Right kidney (tissue), 1 donor: ENCODE results near the gene SDC1.
A peak's percentile ranks its signal among the peaks of the same experiment; 100 is the strongest.

ENCODE experiments used
- DNase-seq: peaks from one replicate; pipeline ENCODE4 v3.0.0-alpha.2; 2016

The SDC1 gene

DNA sequence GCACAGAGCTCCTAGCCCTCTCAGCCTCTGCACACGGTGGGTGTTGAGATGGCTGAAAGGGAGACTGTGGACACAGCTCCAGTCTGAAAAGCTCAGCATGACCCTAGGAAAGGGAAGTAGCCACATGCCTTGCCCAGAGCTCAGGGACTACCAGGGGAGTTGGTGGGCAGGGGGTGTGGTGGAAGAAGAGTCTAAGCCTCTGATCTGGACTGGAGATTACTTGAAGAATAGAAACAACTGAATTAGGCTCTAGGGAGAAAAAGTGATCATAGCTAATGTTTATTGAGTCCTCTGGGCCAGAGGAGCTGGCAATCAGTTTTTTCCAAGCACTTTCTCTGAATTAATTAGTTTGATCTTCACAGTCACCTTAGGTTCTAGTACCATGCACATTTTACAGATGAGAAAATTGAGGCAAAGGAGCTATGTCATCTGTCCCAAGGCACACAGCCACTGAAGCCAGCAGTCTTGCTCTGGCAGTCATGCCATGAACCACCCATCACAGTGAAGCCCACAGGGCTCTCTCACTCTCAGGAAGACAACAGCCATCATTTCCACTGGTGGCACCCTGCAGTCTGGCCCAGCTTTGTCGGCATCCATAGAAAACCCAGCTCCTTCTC, 10.3 kb downstream of the SDC1 start:
- DNase-seq: no peak

DNA sequence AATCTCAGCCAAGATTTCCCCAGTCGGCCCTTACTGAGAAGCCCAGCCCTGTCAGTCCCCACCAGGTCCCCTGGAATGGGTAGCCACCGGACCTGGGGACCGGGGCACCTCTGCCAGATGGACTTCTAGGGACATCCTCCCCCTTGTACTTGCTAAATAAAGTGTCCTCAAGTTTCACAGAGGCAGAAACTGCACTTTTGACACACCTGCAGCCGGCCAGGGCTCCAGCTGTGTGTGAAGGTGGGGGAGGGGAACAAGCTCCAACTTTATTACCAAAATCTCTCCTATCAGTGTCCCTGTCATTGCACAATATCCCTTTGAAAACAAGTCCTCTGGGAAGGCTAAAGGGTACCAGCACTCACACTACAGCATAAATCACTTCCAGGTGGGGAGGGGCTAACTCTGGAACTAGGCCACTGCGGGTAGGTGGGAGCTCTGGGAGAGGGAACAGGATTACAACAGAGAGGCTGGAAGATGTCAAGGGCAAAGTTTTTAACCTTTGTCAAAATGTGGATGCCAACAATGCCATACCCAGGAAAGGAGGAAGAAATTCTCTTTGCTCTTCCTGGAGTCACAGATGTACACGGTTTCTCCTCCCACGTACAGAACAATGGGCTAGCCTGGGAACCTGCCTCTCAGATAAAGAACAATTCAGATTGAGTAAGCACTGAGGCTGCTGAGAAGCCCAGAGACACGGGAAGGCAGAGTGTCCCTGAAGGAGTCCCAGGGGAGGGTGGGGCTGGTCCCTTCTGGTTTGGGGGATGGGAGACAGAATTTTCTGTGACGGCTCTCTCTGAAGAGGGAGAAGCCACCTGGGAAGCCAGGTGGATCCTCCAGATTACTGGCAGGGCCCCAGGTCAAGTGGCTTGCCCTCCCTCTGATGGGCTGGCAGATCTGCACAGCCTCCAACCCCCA, 11.0 kb downstream of the SDC1 start:
- peak; percentile 36 for DNase-seq

GRCh38 chr2:20212871-20213503, 11.9 kb downstream of the SDC1 start:
- no peak for DNase-seq

DNA sequence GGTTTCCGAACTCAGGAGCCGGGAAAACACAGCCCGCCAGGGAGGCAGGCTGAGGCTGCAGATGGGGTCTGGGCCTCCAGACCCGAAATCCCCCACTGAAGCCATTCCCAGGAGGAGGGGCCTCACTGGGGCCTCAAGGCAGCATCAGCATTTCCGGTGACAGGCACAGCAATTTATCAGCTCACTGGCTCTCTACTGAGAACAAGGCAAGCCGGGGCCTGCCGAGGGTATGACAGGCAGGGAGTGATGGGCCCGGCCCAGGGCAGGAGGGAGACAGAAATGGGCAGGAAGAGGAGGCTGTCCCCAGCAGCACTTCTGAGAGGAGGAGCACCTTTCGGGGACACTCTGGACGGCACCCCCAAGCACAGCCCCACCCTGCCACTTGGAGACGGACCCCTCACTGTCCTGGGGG, 12.5 kb downstream of the SDC1 start:
- DNase-seq: no peak

DNA sequence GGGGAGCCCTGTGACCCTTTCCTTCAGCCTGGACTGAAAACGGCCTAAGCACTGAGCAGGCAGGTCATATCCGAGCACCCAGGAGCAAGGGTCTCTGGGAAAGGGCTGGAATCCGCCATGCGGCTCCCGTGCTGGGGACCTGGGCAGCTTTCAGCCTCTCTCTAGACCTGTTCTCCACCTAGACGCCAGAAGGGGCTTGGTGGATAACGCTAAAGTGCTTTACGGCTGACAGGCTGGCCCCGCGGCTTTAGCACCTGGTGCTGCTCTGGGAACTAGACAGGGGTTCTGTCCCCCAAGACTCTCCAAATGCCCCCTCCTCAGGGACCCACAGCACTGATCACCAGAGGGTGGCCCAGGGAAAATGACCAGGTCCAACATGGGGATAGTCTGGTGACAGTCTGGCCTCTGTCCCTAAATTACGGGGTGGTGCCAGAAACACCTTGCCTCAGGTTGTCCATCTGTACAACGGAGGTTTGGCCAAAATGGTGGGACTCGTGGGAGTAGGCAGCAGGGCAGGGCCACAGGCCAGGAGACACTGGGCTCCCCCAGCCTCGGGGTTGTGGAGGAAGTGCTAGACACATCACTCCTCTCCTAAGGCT, 13.0 kb downstream of the SDC1 start:
- DNase-seq: no peak

- no peak for DNase-seq
These were observed 13.5 kb downstream of the SDC1 start for GRCh38 chr2:20211420-20211819.

DNA sequence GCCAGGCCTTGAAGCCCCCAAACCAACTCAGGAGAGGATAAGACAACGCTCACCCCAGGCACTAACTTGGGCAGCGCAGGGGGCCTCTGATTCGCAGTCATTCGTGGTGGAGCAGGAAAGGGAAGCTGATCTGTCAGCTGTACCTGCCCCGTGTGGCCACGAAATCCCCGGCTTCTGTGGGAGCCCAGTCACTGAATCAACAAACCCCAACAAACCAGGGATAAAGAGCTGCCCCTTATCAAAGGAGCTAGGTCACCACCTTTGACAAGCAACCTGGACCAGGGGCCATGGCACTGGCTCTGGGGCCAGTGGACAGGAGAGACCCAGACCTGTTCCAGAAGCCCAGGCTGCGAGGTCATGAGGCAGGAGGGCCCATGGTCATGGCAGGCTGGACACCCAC, 14.5 kb downstream of the SDC1 start:
- DNase-seq: no peak

DNA sequence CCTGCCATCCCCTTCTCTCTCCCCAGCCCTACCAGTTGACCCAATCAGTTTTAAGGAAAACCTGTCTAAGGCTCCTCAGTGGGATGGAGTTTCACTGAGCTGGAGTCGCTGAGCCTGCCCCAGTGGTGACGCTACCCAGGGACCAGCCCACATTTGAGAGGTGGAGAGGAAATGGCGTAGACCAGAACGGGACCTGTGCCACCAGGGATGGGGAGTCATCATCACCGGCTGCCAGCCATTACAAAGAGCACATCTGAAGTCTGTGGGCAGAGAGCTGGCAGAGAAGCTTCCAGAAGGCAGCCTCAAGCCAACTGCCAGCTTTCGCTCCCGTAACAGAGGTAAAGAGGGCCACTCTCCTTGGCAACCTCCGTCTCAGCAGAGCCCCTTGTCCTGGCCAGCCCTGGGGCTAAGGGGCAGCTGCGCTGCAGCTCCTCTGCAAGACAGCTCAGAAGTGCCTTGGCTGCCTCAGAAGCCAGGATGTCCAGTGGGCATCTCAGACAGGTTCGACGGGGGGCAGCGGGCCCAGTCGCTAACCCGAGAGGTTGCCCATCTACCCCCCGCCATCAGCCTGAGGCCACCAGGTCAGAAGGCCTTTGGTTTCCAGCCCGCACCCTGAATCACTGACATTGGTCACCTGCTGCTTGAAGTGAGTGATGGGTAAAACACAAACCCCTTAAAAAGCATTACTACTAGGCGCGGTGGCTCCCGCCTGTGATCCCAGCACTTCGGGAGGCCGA, 15.4 kb downstream of the SDC1 start:
- DNase-seq: no peak

DNA sequence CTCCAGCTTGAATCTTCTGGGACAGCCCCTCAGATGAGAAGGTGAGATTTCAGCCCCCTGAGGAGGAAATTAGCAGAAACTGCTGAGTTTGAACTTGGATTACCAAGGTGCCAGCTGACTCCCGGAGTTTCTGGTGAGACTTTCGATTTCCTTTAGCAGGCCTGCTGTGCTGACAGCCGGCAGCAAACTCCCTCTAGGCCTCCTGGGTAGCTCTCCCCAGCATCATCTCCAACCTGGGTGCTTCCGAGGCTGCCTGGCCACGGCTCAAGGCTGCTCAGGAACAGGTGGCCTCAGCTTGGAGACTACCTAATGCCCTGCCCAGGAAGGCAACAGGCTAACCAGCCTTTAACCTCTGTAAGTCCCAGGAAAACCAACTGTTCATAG, 16.5 kb downstream of the SDC1 start:
- no peak for DNase-seq

GRCh38 chr2:20207051-20207450, 17.9 kb downstream of the SDC1 start:
- DNase-seq: no peak

GRCh38 chr2:20205915-20206524, 18.9 kb downstream of the SDC1 start:
- DNase-seq: no peak

GRCh38 chr2:20205069-20205468, 19.9 kb downstream of the SDC1 start:
- no peak for DNase-seq

- DNase-seq: no peak
These were observed 21.3 kb downstream of the SDC1 start for GRCh38 chr2:20203521-20204225.

- no peak for DNase-seq
These were observed 21.9 kb downstream of the SDC1 start for GRCh38 chr2:20203072-20203471.

DNA sequence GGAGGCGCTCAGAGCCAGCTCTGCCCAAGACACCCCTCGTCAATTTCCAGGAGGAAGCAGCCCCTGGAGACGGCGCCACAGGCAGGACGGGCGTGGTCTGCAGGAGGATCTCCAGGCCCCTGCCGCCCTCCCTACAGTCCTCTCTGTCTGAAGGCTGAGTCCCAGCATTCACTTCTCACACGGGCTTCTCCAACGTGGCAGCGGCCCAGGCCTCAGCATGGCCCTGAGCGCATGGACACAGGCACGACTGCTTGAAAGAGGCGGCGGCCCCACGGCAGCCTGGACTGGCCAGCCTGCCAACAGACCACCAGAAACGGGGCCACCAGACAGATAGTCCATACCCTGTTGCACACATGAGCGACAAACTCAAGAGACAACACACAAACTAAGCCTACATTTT, 23.3 kb downstream of the SDC1 start:
- no peak for DNase-seq

GRCh38 chr2:20200697-20201555, 24.0 kb downstream of the SDC1 start:
- DNase-seq: no peak

DNA sequence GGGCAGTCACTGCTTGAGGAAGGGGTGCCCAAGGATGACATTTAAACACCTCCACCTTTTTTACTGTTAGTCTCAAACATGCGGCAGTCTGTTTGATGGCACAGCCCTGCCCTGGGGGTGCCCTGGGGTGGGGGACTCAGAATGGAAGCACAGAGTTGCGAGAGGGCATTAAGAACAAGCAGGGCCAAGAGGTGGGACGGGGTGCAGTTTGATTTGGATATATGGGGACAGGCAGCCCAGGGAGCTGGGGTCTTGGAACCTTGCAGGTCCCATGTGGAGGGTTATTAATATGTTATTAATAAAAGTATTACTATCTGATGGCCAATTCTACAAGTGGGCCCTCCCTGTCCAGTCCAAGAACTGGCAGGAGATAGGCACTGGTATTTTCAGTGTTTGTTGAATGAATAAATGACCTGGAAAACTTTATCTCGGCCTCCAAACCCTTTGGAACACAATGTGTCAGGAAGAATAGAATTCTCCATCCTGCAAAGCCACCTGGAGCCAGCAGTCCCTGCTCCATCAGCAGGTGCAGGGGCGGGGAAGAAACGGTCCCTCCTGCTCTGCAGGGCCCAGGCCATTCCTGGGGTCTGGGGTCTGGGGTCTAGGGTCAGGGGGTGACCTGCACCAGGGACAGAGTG, 25.2 kb downstream of the SDC1 start:
- DNase-seq: no peak

DNA sequence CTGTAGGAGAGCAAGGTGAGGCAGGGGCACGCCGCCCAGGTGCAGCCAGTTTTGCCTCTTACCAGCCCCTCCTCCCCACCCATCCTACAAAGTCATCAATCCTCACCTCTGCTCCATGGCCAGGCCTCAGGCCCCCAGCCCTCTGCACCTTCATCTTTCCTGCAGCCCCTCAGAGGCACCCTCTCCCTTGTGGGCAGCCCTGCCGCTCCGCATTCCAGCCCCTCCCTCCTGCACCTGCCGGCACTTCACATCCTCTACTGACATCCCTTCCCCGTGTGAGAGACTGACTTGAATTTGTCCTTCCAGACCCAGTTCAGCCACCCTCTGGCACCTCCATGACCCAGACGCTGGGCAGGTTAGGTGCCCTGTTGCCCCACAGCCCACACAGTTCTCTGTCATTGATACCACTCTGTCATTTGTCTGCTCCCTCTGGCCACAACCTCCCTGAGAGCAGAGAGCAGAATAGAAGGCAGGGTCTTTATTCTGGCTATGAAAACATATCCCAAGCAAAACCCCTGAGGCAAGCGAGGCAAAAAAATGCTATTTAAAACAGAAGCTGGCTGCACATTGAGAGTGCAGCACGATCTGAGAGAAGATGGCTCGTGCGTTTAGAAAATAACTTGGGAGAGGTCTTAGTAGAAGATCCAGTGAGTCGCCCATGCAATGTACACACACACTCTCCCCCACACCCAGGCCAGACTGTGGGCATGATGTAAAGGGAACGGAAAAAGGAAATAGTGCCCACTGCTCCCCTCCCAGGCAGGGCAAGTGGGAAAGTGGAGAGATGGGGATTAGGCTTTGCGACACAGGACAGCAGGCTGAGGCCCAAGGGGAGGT, 25.9 kb downstream of the SDC1 start:
- DNase-seq: no peak

- no peak for DNase-seq
These were observed 26.9 kb downstream of the SDC1 start for GRCh38 chr2:20198001-20198400.
